GM12801 (cell line): Measurements from ENCODE around the gene TMEM229B.

Experiments
- TF ChIP-seq, protein P1 (sequence below): IDR thresholded peaks from one replicate; pipeline ENCODE4 v1.5.1; 2011; ENCODE audit warnings: control low read depth; ENCODE audit not compliant: insufficient read length; ENCODE audit errors: extremely low read depth

TMEM229B gene

DNA sequence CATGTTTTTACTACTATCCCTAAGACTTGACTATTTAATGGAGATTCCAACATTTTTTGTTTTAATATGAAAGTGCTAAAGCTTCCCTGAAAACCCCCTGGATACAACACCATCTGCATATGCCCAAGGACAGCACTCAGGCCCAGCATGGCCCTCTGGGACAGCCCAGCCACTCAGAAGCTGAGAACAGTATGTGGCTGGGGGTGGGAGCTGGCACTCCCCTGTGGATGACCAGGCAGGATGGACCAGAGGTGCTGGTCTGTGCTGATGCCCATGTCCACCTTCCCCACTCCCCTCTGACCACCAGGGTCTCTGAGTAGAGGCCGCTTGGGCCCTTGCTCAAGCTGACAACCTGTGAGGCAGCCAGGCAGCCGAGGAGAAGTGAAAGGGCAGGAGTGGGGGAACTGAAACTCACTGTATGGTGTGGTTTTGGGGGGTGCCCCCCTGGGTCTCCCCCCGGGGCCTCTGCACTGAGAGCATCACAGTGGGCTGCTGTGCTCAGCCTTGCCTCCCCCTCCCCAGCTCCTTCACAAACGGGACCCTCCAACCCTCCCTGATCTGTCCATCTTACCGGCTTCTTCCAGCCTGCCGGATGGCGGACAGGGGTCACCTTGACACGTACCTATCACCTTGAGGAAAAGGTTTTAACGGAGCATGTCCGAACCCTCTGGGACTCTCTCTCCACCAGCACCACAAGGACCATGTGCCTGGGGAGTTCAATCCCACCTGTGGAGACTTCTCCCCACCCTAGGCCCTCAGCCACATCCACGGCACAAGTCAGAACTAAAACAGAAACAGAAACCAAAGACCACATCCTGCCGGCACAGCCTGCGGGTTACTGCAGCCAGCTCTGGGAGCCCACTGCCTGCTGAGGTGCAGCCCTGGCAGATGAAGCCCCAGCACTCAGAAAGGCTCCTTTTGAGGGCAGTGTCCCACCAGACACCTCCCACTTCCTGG lies at the start of gene TMEM229B:
TSS of gene TMEM229B (minus strand) at position 785 of the 957 bp plus-strand sequence. CDS start 14,798 bp downstream, outside the sequence.
- TF ChIP-seq, protein P1, sequence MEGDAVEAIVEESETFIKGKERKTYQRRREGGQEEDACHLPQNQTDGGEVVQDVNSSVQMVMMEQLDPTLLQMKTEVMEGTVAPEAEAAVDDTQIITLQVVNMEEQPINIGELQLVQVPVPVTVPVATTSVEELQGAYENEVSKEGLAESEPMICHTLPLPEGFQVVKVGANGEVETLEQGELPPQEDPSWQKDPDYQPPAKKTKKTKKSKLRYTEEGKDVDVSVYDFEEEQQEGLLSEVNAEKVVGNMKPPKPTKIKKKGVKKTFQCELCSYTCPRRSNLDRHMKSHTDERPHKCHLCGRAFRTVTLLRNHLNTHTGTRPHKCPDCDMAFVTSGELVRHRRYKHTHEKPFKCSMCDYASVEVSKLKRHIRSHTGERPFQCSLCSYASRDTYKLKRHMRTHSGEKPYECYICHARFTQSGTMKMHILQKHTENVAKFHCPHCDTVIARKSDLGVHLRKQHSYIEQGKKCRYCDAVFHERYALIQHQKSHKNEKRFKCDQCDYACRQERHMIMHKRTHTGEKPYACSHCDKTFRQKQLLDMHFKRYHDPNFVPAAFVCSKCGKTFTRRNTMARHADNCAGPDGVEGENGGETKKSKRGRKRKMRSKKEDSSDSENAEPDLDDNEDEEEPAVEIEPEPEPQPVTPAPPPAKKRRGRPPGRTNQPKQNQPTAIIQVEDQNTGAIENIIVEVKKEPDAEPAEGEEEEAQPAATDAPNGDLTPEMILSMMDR = no peak

DNA sequence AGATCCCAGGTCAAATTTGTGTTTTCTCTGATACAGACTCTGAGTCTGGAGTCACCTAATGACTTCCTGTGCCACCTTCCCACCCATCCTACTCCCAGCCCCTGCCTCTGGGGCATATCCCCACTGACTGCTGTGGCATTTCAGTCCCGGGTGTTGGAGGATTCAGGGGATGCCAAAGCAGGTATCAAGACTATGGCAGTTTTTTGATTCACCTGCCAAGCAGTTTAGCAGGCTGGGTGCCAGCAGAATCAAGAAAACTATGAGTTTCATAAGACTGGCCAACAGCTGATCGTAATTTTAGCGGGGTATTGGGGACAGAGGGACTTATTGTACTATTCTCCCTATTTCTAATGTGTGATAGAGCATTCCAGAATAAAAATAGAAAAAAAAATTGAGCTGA lies 49.2 kb upstream of the TMEM229B start:
- TF ChIP-seq, protein P1 = no peak

DNA sequence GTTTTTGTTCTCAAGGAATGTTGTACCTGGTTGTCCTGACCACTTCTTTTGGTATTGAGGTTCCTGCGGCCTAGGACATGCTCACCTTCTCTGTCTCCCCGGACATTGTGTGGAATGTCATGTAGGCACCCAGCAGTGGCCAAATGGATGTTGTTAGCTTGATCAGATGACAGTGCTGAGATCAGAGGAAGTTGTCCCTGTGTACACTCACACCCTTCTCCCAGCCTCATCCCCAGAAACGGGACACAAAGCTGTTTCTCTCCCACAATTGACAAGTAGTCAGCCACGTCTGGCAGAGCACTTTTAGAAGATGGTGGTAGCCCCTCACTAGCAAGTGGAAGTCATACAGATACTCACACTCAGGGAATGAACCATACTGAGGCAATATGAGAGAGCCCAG lies 47.6 kb upstream of the TMEM229B start:
- TF ChIP-seq, protein P1 = no peak

DNA sequence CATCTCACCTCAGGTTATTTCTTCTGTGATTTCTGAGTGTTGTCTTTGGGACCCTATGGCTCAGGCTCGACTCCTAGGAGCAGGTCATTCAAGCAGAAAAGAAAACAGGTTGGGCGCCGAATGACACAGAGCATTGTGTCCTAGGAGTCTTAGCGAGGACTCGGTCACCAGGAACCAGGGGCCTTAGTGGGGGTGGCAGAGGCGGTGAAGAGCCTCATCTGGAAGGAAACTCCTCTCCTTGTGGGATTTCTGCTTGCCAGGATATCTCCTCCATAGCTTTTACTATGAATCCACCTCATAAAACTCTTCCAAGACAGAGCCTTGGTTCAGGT lies 45.2 kb upstream of the TMEM229B start:
- TF ChIP-seq, protein P1 = no peak

DNA sequence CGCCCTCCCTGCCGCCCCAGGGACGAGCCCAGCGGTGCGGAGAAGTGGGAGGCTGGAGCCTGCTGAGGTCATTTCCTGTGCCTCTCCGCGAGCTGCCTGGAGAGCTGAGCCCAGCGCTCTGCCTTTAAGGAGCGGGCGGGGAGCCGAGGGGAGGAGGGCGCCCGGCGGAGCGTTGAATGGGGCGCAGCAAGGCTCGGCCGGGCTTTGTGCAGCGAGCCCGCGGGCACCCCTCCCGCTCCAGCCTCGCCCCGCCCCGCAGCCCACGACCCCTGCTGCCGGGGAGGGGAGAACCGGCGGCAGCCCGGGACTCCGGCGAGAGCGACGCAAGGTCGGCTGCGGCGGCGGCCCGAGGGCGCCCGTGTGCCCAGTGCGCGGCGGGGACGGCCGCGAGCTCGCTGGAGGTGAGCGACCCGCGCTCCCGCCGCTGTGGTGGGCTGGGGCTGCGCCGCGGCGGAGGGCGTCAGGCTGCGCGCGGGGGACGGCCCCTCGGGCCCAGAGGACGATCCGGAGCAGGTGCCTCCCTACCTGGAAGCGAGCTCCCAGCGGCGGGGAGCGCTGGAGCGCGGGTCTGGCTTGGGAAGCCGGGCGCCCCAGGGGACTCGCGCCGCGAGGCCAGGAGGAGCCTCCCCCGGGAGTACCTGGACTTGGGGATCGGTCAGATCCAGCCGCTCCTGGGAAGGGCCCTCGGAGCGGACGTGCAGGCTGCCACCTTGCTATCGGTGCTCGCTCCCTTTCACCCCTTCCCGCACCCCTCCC lies 44.7 kb upstream of the TMEM229B start, which contains the start of gene PLEKHH1:
TSS of gene PLEKHH1 (plus strand) at position 293 of the 756 bp plus-strand sequence. CDS start 8,578 bp downstream, outside the sequence.
- TF ChIP-seq, protein P1 = no peak

DNA sequence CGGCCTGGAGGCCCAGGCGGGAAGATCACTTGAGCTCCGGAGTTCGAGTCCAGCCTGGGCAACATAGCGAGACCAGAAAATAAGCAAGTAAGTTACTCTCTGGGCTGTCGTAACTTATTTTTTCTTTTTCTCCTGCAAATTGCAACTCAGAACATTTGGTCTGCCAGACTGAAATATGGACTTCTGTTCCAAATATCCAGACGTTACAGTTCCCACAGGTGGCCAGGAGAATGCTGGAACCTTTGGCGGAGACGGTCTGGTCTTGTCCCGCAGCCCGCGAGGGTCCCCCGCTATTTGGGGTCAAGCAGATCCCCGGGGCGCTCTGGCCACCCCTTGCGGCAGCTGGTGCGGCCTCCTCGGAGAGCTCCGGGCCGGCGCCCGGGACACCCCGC lies 44.1 kb upstream of the TMEM229B start:
- TF ChIP-seq, protein P1 = no peak

DNA sequence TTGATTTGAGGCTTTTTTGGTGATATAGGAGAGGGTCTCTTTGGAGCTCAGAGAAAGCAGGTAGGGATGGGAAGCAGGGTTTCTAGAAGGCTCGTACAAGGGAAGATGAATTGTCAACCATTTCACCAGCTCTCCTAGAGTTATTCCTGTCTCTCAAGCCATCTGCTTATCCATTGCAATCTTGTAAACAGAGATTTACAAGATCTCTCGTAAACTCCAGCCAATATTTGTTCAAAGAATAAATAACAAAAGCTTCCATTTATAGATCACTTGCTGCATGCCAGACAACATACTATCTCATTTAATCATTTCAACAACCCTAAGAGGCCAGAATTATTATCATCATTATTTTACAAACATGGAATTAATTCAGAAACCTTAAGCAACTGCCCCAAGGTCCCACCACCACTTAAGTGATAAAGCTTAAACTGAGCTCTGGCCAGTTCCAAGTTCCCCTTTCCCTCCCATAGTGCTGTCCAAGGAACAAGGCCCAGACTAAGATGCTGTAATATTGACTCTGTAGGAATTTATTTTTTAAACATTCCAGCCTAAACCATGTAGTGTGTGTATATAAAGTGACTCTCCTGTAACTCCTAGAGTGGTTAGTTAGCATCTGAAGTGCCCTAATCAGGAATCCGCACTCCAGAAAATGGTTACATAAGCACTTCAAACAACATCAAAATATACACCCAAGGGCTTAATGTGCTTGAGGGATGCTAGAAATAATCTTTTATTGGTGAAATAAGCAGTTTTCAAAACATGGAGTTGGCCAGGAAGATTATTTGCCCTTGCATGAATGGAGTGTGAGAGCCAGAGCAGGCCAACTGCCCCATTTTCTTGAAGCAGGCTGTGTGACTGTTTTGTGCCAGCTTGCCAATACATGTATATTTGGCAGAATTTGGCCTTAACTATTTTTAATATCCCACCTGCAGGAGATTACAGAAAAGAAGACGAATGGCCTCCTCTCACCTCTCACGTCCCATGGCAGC lies 41.7 kb upstream of the TMEM229B start:
- TF ChIP-seq, protein P1 = no peak
